ENCODE results near the gene ELMOD3. TPM values are rescaled to one million over a fixed set of nuclear protein-coding genes. Genes with fewer than 3 reads are reported as not detected.
A peak's percentile ranks its signal among the peaks of the same experiment; 100 is the strongest.

The ELMOD3 gene
- total RNA-seq, 1 experiment from 2014 or later: 16.2 TPM

DNA sequence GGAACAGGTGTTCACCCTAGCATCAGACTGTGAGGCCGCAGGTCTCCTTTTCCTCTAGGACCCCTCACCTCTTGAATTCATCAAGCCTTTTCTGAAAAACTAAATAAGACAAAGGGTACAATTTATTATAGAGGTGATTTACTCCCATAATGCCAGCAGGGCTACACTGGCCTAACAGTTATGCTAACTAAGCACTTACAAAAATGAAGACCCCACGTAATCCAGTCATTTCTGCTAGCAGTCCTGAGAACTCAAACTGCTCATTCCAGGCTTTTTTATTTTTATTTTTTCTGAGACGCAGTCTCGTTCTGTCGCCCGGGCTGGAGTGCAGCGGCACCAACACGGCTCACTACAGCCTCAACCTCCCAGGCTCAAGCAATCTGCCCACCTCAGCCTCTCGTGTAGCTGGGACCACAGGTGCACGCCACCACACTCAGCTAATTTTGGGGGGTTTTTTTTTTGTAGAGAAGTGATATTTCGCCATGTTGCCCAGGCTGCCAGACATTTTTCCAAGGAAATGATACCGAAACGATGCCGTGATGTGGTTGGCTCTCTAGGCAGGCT lies 41.4 kb downstream of the ELMOD3 start:
- no peaks in the 10 kb centered on the region for H3K27me3 Mint-ChIP-seq (ENCODE audit: insufficient read depth, unreplicated experiment)
- TF ChIP-seq, protein P1, sequence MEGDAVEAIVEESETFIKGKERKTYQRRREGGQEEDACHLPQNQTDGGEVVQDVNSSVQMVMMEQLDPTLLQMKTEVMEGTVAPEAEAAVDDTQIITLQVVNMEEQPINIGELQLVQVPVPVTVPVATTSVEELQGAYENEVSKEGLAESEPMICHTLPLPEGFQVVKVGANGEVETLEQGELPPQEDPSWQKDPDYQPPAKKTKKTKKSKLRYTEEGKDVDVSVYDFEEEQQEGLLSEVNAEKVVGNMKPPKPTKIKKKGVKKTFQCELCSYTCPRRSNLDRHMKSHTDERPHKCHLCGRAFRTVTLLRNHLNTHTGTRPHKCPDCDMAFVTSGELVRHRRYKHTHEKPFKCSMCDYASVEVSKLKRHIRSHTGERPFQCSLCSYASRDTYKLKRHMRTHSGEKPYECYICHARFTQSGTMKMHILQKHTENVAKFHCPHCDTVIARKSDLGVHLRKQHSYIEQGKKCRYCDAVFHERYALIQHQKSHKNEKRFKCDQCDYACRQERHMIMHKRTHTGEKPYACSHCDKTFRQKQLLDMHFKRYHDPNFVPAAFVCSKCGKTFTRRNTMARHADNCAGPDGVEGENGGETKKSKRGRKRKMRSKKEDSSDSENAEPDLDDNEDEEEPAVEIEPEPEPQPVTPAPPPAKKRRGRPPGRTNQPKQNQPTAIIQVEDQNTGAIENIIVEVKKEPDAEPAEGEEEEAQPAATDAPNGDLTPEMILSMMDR (IDR thresholded peaks at IDR 0.05; ENCODE audit: unreplicated experiment): no peak
- DNase-seq (ENCODE audit: unreplicated experiment): no peak
- peaks cover 6% of the 10 kb centered on the region for H3K4me1 Mint-ChIP-seq (ENCODE audit: insufficient read depth, unreplicated experiment)
- ChIA-PET CTCF (no interaction called here), POLR2A (interaction anchor here (0.6 to 0.7 kb wide), 2 partner anchors 11 to 152 kb away, joined by 3 read pairs; no protein-coding TSS in a partner anchor)
- H3K4me3 Mint-ChIP-seq (ENCODE audit: unreplicated experiment): no peak overlapping the region
- no TSS peak for BruUV-seq (replicated peaks)
- no peak overlapping the region for H3K27ac Mint-ChIP-seq (ENCODE audit: low read depth, unreplicated experiment)
- H3K36me3 Mint-ChIP-seq (ENCODE audit: insufficient read depth, unreplicated experiment): peaks cover 63% of the 10 kb centered on the region
- H3K9me3 Mint-ChIP-seq (ENCODE audit: unreplicated experiment): no peaks in the 10 kb centered on the region
- intact Hi-C loops (cut with micrococcal nuclease): no loop called here

DNA sequence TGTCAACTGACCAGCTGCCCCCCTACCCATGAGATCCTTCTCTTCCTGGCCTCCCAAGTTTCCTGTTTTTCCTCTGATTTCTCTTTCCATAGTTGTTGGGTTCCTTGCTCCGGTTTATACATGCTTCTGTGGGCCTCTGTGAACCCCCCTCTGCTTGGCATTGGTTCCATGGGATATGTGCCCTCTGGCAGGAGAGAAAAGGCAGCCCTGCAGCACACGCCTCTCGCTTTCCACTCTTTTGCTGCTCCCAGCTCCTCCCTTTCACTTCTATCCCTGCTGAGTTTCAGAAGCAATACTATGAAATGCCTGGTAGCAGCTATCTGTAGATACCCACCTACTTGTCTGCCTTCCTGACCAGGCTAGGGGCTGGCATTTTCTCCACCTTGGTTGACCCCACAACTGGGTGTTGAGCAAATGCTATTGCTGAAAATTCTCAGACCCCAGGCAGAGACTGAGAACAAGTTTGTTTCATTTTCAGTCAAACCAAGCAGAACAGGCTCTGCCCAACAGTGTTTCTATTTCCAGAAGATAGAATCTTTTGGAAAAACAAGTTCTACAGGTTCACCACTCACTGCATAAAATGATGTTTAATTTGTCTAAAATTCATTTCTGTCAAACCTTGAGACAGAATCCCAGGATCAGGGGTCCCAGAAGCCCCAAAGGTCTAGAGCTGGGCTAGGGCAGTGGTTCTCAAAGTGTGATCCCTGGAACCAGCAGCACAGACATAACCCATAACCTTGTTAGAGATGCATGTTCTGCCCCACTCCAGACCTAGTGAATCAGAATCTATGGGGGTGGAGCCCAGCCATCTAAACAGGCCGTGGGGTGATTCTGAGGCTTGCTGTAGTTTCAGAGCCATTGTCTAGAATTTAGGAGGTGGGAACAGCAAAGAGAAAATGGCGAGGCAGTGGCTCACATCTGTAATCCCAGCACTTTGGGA lies 42.2 kb downstream of the ELMOD3 start:
- Mint-ChIP-seq H3K27ac (ENCODE audit: low read depth, unreplicated experiment) (peak overlapping the region; percentile 37), H3K4me3 (ENCODE audit: unreplicated experiment) (no peak overlapping the region), H3K4me1 (ENCODE audit: insufficient read depth, unreplicated experiment) (peaks cover 6% of the 10 kb centered on the region), H3K27me3 (ENCODE audit: insufficient read depth, unreplicated experiment) (no peaks in the 10 kb centered on the region), H3K9me3 (ENCODE audit: unreplicated experiment) (no peaks in the 10 kb centered on the region), H3K36me3 (ENCODE audit: insufficient read depth, unreplicated experiment) (peaks cover 62% of the 10 kb centered on the region)
- no peak for DNase-seq (ENCODE audit: unreplicated experiment)
- intact Hi-C loops (cut with micrococcal nuclease): no loop called here
- ChIA-PET CTCF (no interaction called here), POLR2A (interaction anchor here (0.7 kb wide), 1 partner anchor 151 kb away, joined by 3 read pairs; no protein-coding TSS in a partner anchor)
- BruUV-seq (replicated peaks): no TSS peak
- TF ChIP-seq, protein P1 (IDR thresholded peaks at IDR 0.05; ENCODE audit: unreplicated experiment): no peak

DNA sequence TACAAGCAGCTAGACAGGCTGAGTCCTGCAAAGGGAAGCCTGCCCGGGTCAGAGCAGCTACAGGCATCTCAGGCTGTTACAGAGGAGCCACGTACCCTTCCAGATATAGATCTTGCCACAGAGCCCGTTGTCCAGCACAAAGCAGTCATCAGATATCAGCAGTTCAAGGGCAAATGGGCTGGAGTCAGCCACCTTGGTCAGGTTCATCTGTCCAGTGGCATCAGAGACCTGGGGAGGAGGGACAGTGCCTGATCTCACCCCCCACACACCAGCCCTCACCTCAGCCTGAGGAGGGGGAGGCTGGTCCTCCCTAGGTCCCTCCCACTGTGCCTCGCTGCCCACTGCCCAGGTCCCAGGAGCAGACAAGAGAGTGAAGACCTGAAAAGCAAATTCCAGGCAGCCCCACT lies 43.4 kb downstream of the ELMOD3 start:
- DNase-seq (ENCODE audit: unreplicated experiment): no peak
- intact Hi-C loops (cut with micrococcal nuclease): no loop called here
- ChIA-PET CTCF (interaction anchor here (0.6 to 1.0 kb wide), 2 partner anchors 10 to 177 kb away, joined by 4 read pairs; no protein-coding TSS in a partner anchor), POLR2A (no interaction called here)
- H3K27ac Mint-ChIP-seq (ENCODE audit: low read depth, unreplicated experiment): no peak overlapping the region
- H3K36me3 Mint-ChIP-seq (ENCODE audit: insufficient read depth, unreplicated experiment): peaks cover 70% of the 10 kb centered on the region
- peaks cover 6% of the 10 kb centered on the region for H3K4me1 Mint-ChIP-seq (ENCODE audit: insufficient read depth, unreplicated experiment)
- TF ChIP-seq, protein P1 (IDR thresholded peaks at IDR 0.05; ENCODE audit: unreplicated experiment): no peak
- no peaks in the 10 kb centered on the region for H3K9me3 Mint-ChIP-seq (ENCODE audit: unreplicated experiment)
- H3K4me3 Mint-ChIP-seq (ENCODE audit: unreplicated experiment): no peak overlapping the region
- no TSS peak for BruUV-seq (replicated peaks)
- no peaks in the 10 kb centered on the region for H3K27me3 Mint-ChIP-seq (ENCODE audit: insufficient read depth, unreplicated experiment)

DNA sequence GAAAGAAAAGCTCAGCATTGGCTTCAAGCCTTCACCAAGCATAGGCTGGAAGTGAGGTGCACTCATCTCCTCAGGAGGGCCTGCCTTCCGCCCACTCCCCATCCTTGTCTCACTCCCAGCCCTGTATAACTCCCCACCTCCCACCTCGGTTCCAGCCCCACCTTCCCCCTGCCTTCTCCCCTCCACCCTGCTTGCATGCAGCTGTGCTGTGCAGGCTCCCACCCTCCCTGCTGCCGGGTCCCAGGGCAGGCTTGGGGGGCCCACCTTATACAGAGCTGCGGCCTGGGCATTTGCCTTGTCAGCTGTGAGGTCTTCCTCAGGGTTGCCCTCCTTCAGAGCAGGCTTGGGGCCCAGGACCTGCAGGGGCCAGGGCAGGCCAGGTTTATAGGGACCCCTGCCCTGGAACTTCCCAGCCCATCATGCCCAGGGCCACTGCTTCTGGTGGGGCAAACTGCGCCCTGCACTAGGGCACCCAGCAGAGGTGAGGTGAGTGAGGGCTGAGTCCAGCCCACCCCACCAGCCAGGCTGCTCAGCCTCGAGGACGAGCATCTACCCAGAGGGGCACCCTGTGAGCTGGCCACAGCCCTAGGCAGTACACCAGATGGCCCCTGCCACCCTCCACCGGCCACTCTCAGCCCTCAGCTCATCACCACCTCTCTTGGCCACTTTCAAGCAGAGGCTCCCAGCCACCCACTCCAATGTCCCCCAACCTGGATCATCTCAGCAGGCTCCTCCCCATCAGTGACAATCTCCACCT lies 44.0 kb downstream of the ELMOD3 start:
- Mint-ChIP-seq H3K27me3 (ENCODE audit: insufficient read depth, unreplicated experiment) (no peaks in the 10 kb centered on the region), H3K9me3 (ENCODE audit: unreplicated experiment) (no peaks in the 10 kb centered on the region), H3K27ac (ENCODE audit: low read depth, unreplicated experiment) (no peak overlapping the region), H3K4me3 (ENCODE audit: unreplicated experiment) (no peak overlapping the region), H3K4me1 (ENCODE audit: insufficient read depth, unreplicated experiment) (peaks cover 6% of the 10 kb centered on the region), H3K36me3 (ENCODE audit: insufficient read depth, unreplicated experiment) (peaks cover 69% of the 10 kb centered on the region)
- TF ChIP-seq, protein P1 (IDR thresholded peaks at IDR 0.05; ENCODE audit: unreplicated experiment): no peak
- ChIA-PET POLR2A (no interaction called here), CTCF (interaction anchor here (0.6 to 1.0 kb wide), 2 partner anchors 10 to 177 kb away, joined by 4 read pairs; no protein-coding TSS in a partner anchor)
- intact Hi-C loops (cut with micrococcal nuclease): no loop called here
- no peak for DNase-seq (ENCODE audit: unreplicated experiment)
- no TSS peak for BruUV-seq (replicated peaks)

All from MCF 10A (cell line).